Ishikawa (cell line): ENCODE data around the gene NOL4L.

ENCODE experiments used
- CEBPB ChIP-seq: IDR thresholded peaks from 2 replicates; pipeline ENCODE4 v1.6.1; 2012
- CREB1 ChIP-seq: IDR thresholded peaks from 2 replicates; pipeline ENCODE4 v1.6.1; 2012; ENCODE audit warnings: low read depth
- EGR1 ChIP-seq: IDR thresholded peaks from 2 replicates; pipeline ENCODE4 v1.6.1; 2012
- EP300 ChIP-seq: IDR thresholded peaks from 2 replicates; pipeline ENCODE4 v1.6.1; 2012; ENCODE audit warnings: borderline replicate concordance
- FOXM1 ChIP-seq: IDR thresholded peaks from 2 replicates; pipeline ENCODE4 v1.6.1; 2012; ENCODE audit warnings: low read depth, borderline replicate concordance
- NFIC ChIP-seq: IDR thresholded peaks from 2 replicates; pipeline ENCODE4 v1.6.1; 2012
- RAD21 ChIP-seq: IDR thresholded peaks from 2 replicates; pipeline ENCODE4 v1.6.1; 2012; ENCODE audit warnings: low read depth
- TAF1 ChIP-seq: IDR thresholded peaks from 2 replicates; pipeline ENCODE4 v1.6.1; 2012; ENCODE audit warnings: low read depth, mild to moderate bottlenecking
- TCF12 ChIP-seq: IDR thresholded peaks from 2 replicates; pipeline ENCODE4 v1.6.1; 2012; ENCODE audit warnings: low read depth
- TEAD4 ChIP-seq: IDR thresholded peaks from 2 replicates; pipeline ENCODE4 v1.6.1; 2012
- YY1 ChIP-seq: IDR thresholded peaks from 2 replicates; pipeline ENCODE4 v1.6.1; 2012; ENCODE audit warnings: low read depth
- ZBTB7A ChIP-seq: IDR thresholded peaks from 2 replicates; pipeline ENCODE4 v1.6.1; 2012; ENCODE audit warnings: low read depth
- TF ChIP-seq, protein P1 (sequence below): IDR thresholded peaks from 2 replicates; pipeline ENCODE4 v1.6.1; 2012
- TF ChIP-seq, protein P2 (sequence below): IDR thresholded peaks from 2 replicates; pipeline ENCODE4 v1.6.1; 2012; ENCODE audit warnings: low read depth, mild to moderate bottlenecking
- TF ChIP-seq, protein P3 (sequence below): IDR thresholded peaks from 2 replicates; pipeline ENCODE4 v1.6.1; 2012

Gene NOL4L

DNA sequence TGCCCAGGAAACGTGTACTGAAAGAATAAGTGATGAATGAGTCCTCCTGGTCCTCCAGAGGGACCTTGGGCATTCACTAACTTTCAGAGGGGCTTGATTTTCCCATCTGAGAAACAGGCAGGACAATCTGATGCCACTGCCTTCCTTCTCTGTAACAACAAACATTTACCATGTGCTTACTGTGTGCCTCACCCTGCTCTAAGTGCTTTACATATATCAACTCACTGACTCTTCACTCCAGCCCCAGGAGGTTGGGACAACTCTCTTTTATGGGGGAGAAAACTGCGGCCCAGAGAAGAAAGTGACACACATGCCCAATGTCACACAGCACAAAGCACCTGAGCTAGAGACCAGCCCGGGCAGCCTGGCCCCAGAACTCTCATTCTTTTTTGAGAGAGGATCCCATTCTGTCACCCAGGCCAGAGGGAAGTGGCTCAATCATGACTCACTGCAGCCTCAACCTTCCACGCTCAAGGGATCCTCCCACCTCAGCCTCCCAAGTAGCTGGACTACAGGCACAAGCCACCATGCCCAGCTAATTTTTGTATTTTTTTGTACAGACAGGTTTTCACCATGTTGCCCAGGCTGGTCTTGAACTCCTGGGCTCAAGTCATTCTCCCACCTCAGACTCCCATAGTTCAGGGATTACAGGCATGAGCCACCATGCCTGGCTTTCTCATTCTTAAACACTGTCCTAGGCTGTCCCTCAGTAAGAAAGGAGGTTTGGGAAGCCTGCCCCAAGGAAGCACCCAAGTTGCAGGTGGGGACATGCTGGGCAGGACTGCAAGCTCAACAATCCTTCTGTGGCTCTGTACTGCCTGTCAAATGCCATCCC is 38.0 kb downstream of the NOL4L start:
- no peak for TF ChIP-seq CEBPB
- TF ChIP-seq TEAD4: no peak
- no peak for TF ChIP-seq FOXM1
- no peak for TF ChIP-seq EGR1
- no peak for TF ChIP-seq ZBTB7A
- TF ChIP-seq, protein P1, sequence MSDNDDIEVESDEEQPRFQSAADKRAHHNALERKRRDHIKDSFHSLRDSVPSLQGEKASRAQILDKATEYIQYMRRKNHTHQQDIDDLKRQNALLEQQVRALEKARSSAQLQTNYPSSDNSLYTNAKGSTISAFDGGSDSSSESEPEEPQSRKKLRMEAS: no peak
- TF ChIP-seq EP300: no peak

DNA sequence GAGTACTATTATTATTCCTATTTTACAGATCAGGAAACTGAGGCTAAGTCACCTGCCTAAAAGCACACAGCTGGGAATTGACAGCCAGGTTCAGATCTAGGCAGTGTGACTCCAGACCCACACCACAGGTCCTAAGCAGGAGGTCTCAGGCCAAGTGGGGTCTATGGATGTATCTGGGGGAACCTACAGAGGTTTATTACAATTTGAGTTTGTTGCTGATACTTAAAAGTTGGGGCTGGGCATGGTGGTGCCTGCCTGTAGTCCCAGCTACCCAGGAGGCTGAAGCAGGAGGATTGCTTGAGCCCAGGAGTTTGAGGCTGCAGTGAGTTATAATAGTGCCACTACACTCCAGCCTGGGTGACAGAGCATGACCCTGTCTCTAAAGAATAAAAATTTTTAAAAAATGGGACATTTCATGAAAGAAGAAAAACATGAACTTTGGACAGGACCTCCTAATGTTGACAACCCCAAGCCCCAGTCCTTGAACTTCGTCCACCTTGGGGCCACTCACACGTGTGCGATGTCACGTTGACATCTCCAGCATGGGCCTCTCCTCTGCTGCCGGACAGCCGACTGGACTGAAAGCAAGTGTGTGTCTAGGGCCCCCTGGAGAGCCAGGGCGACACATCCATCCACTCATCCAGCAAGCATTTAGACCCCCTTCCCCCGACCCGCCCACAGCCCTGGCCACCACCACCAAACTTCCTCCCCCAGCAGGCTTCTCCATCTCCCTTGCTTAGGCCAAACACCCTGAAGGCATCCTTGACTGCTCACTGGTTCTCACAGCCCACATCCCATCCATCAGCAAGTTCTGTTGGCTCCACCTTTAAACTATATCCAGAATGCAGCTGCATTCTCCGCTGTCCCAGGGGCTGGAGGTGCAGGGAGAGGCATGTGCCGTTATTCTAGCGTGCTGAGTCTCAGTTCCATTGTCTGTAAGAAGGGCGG is 40.0 kb downstream of the NOL4L start:
- no peak for TF ChIP-seq ZBTB7A
- no peak for TF ChIP-seq TEAD4
- TF ChIP-seq, protein P1: no peak
- TF ChIP-seq EP300: no peak
- no peak for TF ChIP-seq TCF12
- no peak for TF ChIP-seq YY1
- no peak for TF ChIP-seq EGR1
- TF ChIP-seq CEBPB: no peak
- TF ChIP-seq NFIC: no peak
- TF ChIP-seq FOXM1: no peak
- no peak for TF ChIP-seq RAD21
- no peak for TF ChIP-seq CREB1
- TF ChIP-seq, protein P2, sequence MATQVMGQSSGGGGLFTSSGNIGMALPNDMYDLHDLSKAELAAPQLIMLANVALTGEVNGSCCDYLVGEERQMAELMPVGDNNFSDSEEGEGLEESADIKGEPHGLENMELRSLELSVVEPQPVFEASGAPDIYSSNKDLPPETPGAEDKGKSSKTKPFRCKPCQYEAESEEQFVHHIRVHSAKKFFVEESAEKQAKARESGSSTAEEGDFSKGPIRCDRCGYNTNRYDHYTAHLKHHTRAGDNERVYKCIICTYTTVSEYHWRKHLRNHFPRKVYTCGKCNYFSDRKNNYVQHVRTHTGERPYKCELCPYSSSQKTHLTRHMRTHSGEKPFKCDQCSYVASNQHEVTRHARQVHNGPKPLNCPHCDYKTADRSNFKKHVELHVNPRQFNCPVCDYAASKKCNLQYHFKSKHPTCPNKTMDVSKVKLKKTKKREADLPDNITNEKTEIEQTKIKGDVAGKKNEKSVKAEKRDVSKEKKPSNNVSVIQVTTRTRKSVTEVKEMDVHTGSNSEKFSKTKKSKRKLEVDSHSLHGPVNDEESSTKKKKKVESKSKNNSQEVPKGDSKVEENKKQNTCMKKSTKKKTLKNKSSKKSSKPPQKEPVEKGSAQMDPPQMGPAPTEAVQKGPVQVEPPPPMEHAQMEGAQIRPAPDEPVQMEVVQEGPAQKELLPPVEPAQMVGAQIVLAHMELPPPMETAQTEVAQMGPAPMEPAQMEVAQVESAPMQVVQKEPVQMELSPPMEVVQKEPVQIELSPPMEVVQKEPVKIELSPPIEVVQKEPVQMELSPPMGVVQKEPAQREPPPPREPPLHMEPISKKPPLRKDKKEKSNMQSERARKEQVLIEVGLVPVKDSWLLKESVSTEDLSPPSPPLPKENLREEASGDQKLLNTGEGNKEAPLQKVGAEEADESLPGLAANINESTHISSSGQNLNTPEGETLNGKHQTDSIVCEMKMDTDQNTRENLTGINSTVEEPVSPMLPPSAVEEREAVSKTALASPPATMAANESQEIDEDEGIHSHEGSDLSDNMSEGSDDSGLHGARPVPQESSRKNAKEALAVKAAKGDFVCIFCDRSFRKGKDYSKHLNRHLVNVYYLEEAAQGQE: no peak
- TF ChIP-seq, protein P3, sequence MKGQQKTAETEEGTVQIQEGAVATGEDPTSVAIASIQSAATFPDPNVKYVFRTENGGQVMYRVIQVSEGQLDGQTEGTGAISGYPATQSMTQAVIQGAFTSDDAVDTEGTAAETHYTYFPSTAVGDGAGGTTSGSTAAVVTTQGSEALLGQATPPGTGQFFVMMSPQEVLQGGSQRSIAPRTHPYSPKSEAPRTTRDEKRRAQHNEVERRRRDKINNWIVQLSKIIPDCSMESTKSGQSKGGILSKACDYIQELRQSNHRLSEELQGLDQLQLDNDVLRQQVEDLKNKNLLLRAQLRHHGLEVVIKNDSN: no peak
- no peak for TF ChIP-seq TAF1

DNA sequence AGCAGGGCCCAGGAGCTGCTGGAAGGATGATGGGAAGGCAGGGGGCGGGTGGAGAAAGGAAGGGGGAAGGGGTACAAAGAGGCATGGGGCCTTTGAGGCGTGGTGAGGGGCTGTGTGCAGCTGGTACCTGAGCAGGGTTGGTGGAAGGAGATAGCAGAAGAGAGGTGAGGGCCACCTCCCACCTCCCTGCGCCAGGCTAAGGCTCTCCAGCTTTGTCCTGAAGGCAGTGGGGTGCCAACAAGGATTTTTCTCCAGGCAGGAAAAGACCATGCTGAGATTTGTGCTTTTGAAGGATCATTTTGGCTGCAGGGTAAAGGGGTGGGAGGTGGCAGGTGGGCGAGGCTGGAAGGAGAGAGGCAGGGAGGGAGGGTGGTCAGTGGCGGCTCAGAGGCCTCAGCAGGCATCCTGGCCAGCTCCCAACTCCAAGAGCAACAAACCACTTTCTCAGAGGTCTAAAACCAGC is 40.8 kb downstream of the NOL4L start:
- no peak for TF ChIP-seq NFIC
- no peak for TF ChIP-seq TCF12
- TF ChIP-seq EP300: no peak
- TF ChIP-seq, protein P2: no peak

DNA sequence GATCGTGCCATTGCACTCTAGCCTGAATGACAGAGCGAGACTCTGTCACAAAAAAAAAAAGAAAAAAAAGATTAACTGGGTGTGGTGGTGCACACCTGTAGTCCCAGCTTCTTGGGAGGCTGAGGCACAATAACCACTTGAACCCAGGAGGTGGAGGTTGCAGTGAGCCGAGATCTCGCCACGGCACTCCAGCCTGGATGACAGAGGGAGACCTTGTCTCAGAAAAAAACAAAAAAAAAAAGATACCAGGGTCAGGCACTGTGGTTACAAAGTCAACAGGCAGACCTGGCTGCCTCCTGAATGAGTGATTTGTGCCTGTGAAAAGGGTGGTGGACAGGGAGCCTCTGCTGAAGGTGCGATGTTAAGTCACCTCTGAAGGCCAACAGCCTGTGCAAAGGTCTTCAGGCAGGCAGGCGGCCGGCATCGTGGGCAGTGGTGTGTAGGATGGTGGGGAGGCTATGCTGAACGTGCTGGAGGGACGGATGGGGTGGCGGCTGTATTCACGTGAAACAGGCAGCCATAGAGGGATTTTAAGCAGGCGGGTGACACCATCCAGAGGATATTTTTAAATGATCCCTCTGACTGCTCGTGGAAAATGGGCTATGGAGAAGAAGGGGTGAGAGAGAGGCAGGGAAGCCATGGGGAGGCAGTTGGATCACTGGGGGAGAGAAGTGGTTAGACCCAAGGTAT is 41.4 kb downstream of the NOL4L start:
- TF ChIP-seq CEBPB (no peak), EP300 (no peak), RAD21 (no peak), NFIC (no peak), TAF1 (no peak)
- TF ChIP-seq, protein P1: no peak

DNA sequence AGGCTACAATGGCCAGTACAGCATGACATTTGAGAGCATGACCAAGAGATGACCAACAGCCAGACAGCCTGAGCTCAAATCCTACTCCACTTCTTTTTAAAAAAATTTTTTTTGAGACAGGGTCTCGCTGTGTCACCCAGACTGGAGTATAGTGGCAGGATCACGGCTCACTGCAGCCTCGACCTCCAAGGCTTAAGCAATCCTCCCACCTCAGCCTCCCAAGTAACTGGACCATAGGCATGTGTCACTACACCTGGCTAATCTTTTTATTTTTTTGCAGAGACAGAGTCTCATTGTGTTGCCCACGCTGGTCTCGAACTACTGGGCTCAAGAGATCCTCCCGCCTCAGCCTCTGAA is 42.9 kb downstream of the NOL4L start:
- no peak for TF ChIP-seq YY1
- no peak for TF ChIP-seq CREB1
- TF ChIP-seq, protein P3: no peak
- TF ChIP-seq RAD21: no peak
- no peak for TF ChIP-seq EGR1
- no peak for TF ChIP-seq FOXM1
- TF ChIP-seq, protein P2: no peak
- no peak for TF ChIP-seq CEBPB
- TF ChIP-seq TCF12: no peak
- TF ChIP-seq EP300: no peak
- no peak for TF ChIP-seq NFIC
- no peak for TF ChIP-seq ZBTB7A
- TF ChIP-seq, protein P1: no peak
- no peak for TF ChIP-seq TAF1
- TF ChIP-seq TEAD4: no peak
